Measurements from ENCODE around the gene PAGE4. TPM values are rescaled to one million over a fixed set of nuclear protein-coding genes. Genes with fewer than 3 reads are reported as not detected.

PAGE4 gene, protein sequence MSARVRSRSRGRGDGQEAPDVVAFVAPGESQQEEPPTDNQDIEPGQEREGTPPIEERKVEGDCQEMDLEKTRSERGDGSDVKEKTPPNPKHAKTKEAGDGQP
- total RNA-seq: not detected in 2 replicates

DNA sequence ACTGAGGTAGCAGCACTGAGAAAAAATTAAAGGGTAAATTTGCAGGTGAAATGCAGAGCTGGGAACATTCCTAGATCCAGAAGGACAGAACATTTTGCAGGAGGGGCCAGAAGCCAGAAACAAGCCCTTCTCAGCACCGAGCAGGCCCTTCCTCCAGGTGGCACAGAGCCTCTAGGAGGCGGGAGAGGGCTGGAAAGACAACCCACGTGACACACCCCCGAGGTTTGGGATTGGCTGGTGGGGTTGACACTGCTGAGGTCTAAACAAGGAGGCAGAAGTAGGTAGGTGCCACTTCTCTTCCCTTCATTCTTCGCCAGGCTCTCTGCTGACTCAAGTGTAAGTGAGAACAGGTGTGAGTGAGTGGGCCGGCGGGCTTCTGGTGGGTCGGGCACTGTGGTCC is at the start of gene PAGE4:
Gene PAGE4, plus strand, starts transcription at position 288 of the 400 bp plus-strand sequence. CDS start 1,126 bp downstream, outside the sequence.

DNA sequence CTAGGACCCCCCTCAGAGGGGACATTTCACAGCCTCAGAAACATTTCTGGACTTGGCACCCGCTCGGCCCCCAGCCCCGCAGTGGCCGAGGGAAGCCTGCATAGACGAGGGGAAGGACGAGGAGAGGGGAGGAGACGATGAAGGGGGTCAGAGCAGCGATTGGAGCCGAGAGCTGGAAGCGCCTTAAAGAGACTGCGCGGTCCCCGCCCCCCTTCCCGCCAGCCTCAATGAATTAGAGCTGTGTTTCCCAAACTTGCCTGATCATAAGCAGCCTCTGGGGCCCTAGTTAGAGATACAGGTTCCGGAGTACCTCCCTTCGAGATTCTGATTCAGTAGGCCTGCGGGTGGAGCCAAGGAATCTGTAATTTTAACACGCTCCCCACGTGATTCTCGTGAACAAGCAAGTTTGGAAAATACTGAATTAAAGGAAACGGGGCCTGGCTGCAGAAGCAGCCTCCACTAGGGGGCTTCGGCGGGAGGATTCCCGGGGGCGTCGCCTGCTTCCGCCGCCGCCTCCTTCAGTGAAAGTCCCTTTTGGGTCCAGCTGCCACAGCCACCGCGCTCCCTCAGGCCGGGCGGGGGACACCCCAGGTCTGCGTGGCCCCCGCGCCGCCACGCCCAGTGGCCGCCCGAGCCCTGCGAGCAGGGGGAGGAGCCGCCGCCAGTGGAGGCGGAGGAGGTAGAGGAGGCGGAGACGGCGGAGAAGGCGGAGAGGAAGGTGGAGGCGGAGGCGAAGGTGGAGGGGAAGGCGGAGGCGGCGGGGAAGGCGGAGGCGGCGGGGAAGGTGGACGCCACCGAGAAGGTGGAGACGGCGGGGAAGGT is 49.9 kb downstream of the PAGE4 start, which contains the start of gene USP27X:
Gene USP27X, plus strand, starts transcription at position 651 of the 822 bp plus-strand sequence. CDS start 824 bp downstream, outside the sequence.

Other genes with a start within 250 kb of the PAGE4 start
- gene GAGE12H, start 249.4 kb upstream of the PAGE4 start, total RNA-seq: not detected in 2 replicates
- not detected in 2 replicates for gene GAGE2A, start 239.8 kb upstream of the PAGE4 start, total RNA-seq
- not detected in 2 replicates for gene GAGE1, start 230.3 kb upstream of the PAGE4 start, total RNA-seq
- not detected in 2 replicates for gene PAGE1, start 133.3 kb upstream of the PAGE4 start, total RNA-seq
- gene USP27X, start 50.2 kb downstream of the PAGE4 start, total RNA-seq: 2.6 and 2.7 TPM in 2 replicates
- 7.7 and 11.3 TPM in 2 replicates for gene CLCN5, start 93.3 kb downstream of the PAGE4 start, total RNA-seq